ENCODE data around the gene NCOA6.

Gene NCOA6

DNA sequence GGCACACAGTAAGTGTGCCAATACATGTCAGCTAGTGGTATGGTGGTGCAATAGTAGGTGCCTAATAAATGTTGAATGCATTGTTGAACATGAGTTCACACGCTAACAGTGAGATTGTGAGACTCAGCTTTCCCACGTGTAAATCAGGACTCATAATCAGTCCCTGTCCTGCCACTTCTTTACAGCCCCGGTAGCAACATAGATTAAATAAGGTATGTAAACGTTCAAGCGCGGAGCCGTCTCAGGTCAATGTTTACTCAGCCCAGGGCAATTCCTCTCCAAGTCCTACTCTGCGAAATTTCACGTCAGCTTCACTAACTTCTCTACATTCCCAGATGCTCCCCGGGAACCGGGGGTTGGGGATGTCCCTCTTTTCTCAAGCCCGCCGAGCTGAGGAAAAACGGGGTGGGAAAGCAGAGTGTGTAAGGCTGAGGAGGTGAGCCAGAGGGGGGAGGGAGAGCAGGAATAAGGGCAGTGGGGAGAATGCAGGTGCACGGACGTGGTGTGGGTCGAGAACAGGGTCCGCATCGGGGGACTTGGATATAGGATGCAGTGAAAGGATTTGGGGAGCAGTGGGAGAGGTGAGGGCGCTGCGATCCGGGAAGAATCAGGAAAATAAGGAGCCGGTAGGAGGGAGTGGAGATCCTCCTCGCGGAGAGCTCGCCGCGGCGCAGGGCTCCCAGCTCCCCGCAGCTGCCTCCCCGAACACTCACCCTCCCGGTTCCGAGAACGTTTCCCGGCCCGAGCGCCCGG, 121.9 kb downstream of the NCOA6 start:
- DNase-seq = peak; percentile 43

DNA sequence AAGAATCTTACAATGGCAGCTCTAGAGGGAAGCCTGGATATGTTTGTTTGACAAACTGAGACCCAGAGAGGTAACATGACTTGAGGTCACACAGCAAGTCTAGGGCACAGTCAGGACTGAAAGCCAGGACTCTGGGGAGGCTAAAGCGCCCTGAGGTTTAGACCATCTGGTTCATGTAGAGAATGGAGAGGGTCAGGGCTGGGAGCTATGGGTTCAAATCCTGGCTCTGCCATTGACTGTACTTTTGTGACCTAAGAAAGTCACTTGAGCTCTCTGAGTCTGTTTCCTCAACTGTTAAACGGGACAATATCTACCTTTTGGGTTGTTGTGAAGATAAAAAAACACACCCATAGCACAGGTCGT, 122.4 kb downstream of the NCOA6 start:
- DNase-seq = no peak

DNA sequence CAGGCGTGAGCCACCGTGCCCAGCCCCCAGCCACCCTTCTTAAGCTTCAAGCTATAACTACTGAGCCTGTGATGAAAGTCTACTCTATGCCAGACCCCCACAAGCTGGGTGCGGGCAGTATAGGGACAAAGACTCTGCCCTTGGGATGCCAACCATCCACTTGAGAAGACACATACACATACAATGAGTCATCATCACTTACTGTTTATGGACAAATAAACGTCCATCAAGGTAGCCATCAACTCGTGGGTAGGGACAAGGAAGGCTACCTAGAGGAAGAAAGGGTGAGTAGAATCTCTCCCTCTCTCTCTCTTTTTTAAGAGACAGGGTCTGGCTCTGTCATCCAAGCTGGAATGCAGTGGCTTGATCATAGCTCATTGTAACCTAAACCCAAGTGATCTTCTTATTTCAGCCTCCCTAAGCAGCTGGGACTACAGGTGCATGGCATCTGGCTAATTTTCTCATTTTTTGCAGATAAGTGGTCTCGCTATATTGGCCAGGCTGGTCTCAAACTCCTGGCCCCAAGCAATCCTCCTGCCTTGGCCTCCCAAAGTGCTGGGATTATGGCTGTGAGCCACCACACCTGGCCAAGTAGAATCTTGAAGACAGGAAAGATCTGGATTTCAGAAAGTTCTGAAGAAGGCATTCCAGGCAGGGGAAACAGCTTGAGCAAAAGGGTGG, 123.9 kb downstream of the NCOA6 start:
- no peak for DNase-seq

DNA sequence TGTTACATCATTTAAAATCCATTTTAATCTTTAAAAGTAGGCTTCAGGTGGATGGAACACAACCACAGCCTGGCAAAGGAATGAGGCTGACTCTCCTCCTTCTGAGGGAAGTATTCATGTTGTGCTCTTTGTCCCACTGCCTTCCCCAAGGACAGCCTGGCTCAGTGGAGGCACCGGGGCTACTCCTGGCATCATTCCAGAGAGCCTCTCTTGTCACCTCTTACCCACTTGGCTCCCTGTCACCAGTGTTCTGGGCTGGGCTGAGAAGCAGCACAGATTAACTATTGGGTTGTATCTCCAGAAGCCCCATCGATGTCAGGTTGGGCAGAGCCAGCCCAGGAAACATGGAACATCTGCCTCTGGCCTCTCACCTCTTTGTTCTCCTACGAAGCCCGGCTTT, 132.0 kb downstream of the NCOA6 start:
- no peak for DNase-seq

DNA sequence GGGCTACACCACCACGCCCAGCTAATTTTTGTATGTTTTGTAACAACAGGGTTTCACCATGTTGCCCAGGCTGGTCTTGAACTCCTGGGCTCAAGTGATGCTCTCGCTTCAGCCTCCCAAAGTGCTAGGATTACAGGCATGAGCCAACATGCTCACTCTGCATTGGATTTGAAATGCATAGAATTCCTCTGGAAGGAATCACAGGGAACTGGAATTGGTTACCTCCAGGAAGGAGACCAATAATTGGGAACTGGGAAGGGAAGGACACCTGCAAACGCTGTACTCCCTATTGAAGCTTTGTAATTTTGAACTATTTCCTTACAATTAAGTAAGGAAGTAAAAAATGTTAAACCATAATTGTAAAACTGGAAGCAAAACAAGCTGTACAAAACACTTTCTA, 133.6 kb downstream of the NCOA6 start:
- no peak for DNase-seq

DNA sequence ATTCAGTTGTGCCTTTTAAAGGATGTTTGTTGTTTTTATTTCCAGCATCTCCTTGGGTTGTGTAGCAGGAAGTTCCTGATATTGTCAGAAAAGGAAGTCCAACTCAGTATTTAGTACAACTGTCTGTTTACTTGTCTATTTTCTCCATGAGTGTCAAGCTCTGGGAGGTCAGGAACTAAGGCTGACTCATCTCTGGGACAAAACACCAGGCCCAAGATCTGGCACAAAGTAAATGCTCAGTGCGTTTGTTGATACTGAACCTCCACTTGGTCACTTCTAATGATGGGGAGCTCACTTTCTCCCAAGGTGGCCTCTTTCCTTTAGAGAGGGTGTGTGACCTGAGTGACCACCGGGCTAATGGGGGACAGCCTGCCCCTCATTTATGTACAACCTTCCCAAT, 136.0 kb downstream of the NCOA6 start:
- DNase-seq = no peak

DNA sequence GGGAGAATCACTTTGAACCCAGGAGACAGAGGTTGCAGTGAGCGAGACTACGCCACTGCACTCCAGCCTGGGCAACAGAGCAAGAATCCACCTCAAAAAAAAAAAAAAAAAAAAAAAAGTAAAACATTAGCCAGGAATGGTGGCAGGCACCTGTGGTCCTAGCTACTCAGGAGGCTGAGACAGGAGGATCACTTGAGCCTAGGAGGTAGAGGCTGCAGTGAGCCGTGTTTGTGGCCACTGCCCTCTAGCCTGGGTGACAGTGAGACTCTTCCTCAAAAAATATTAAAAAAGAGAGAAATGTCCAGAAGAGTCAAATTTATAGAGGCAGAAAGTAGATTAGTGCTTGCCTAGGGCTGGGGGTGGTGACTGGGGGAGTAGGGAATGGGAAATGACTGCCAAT, 141.8 kb downstream of the NCOA6 start:
- DNase-seq = no peak

DNA sequence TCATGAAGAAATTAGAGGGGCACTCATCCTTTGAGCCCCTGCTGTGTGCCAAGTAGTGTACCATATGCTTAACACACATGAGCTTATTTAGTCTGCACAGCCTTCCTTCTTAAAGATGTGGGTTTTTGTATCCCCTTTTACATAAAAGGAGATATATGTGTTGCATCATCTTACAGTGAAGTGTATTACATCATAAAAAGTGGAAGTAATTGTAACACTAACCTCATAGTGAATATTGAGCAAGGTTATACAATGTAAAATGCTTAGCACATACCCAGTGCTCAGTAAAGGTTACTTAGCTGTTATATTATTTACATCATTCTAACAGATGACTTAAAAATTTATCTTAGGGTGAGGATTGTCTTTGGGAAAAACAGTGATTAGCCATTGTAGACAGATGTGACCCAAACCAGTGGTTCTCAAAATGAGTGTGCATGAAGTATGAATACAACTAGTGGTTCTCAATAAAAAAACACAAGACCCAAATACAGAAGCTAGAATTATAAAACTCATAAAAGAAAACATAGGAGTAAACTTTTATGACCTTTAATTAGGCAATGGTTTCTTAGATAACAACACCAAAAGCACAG, 144.8 kb downstream of the NCOA6 start:
- DNase-seq = no peak

DNA sequence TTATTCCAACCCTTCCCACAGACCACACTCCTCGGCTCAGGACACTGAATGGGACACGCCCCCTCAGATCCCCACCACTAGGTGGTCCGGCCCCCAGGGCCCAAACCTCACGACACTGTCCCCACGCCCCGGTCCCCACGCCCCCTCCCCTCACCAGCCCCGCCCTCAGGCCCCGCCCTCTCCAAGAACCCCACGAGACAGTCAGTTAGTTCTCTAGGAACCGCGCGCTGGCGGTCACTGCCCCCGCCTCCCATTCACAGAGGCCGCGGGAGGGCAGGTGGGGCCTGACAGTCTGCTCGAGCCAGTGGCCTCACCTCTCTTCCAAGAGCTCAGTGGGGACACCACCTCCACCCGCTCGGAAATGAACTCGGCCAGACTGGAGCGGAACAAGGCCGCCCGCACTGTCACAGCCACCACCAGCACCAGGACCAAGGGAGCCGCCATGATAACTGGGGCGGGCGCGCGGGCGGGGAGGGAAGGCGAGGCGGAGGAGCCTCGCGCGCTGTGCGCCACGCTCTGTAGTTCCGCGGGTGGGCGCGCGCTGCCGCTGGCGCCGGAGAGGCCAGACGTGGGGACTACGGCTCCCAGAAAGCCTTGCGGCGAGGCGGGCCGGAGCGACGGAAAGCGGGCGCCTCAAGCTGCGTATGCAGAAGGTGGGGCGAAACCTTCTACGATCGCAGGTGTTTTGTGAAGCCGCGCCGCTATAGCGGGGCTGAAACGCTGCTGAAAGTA, 148.6 kb downstream of the NCOA6 start, which contains the start of gene PIGU:
Gene PIGU, minus strand, starts transcription at position 451 of the 732 bp plus-strand sequence. Its CDS starts 7 bp downstream, at position 444.
- peak; percentile 98 for DNase-seq

DNA sequence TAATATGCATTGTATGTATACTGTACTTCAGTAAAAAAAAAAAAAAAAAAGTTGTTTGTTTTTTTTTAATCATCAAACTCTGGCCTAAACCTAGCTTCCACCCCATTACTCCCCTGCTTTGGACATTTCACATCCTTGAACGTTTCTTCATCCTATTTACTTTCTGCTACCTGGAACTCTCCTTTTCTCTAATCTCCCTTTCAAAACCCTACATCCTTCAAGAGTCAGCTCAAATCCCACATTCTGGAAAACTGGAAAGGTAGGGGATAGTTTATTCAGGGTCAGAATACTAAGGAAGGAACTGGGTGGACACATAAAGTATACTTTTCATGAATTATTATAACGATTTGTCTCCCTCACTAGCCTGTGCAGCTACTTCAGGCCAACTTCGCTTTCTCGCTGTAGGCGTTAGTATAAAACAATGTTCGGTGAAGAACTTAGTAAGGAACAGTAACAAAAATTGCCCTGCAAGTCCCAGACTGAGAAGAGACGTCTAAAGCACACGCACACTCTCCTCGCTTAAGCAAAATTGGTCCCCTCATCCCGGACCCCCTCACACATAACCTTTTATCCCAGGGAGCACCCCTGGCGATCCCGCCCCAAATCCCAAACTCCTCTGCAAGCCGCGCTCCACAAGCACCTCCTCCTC, 149.3 kb downstream of the NCOA6 start:
- peak; percentile 16 for DNase-seq

DNA sequence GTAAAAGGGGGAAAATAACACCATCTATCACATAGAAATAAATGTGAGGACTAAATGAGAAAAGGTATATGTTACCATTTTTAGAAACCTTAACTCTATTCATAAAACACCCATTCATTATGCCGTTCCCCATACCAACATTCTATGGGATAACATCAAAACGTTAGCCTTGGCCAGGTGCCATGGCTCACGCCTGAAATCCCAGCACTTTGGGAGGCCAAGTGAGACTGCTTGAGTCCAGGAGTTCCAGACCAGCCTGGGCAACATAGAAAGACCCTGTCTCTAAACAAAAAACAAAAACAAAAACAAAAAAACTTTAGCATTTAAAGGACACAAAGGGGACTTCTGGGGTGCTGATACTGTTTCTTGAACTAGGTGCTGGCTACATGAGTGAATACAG, 149.9 kb downstream of the NCOA6 start:
- no peak for DNase-seq

DNA sequence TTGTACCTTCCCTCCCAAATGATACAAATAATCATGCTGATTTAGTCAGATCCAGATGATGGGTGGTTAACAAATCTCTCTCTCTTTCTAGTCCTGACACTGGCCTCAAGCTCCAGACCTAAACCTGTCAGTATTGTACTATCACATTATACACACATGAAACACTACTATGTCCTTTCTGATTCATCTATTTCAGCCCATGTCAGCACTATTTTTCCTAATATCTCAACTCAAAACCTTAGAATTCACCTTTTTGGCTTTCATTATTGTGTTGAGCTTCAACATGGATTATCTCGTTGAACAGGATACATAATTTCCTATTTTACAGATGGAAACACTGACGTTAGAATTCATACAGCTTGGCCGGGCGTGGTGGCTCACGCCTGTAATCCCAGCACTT, 152.0 kb downstream of the NCOA6 start:
- DNase-seq = no peak

DNA sequence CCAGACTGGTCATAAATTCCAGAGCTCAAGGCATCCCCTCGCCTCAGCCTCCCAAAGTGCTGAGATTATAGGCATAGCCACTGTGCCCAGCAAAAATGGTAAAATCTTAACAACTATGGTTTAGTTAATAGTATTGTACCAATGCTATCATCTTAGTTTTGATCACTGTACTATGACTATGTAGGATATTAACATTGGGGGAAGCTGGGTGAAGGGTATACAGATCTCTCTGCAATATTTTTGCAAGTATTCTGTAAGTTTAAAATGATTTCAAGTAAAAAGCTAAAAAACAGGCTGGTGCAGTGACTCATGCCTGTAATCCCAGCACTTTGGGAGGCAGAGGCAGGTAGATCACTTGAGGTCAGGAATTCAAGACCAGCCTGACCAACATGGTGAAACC, 156.4 kb downstream of the NCOA6 start:
- no peak for DNase-seq
